Naive thymus-derived CD8-positive, alpha-beta T cell (primary cell): ENCODE results near the gene FKBP1A. TPM values are rescaled to one million over a fixed set of nuclear protein-coding genes. Genes with fewer than 3 reads are reported as not detected.

Source experiments
- ATAC-seq, 2 donors: fragments of 150-1000 bp; cut with Tn5 transposase in 1 of 2; sonication (Bioruptor Pico), chemical (Tn5 transposase) in 1 of 2; 1 replicate in 1 of 2; 2 replicates in 1 of 2; pipeline ENCODE4 v1.10.0; 2021; ENCODE audit warnings: mild to moderate bottlenecking in 2 of 2, moderate library complexity in 2 of 2
- POLR2A ChIA-PET: fragments of 350-600 bp; sonication (Branson Sonifier 250); formaldehyde crosslinking; loops from one replicate; lab custom pipeline; 2021; ENCODE audit warnings: antibody characterized with exemption; lab: Charles Lee
- DNase-seq, 10 donors: peaks; one replicate each; pipeline versions ENCODE4 v3.0.0 to v3.0.0-alpha.2; 2020 to 2022
- H3K27ac Mint-ChIP-seq, 10 donors: one replicate each; pipeline ENCODE4 v1.8.0; 2020 to 2022; ENCODE audit warnings: mild to moderate bottlenecking in 10 of 10, mixed read lengths in 10 of 10, moderate library complexity in 4 of 10, inconsistent platforms in 1 of 10
- H3K27me3 Mint-ChIP-seq, 5 donors: one replicate each; pipeline ENCODE4 v1.8.0; 2021 to 2022; ENCODE audit warnings: mixed read lengths in 5 of 5
- H3K36me3 Mint-ChIP-seq, 3 donors: one replicate each; pipeline ENCODE4 v1.8.0; 2020 to 2022; ENCODE audit warnings: mixed read lengths in 3 of 3, mild to moderate bottlenecking in 2 of 3, inconsistent platforms in 1 of 3
- H3K4me1 Mint-ChIP-seq, 4 donors: one replicate each; pipeline ENCODE4 v1.8.0; 2021 to 2022; ENCODE audit warnings: mixed read lengths in 4 of 4
- H3K4me3 Mint-ChIP-seq, 10 donors: one replicate each; pipeline ENCODE4 v1.8.0; 2020 to 2022; ENCODE audit warnings: mild to moderate bottlenecking in 10 of 10, mixed read lengths in 10 of 10, moderate library complexity in 6 of 10, inconsistent platforms in 1 of 10
- H3K9me3 Mint-ChIP-seq, 9 donors: one replicate each; pipeline ENCODE4 v1.8.0; 2020 to 2022; ENCODE audit warnings: mixed read lengths in 9 of 9, mild to moderate bottlenecking in 3 of 9, inconsistent platforms in 1 of 9, moderate library complexity in 1 of 9
- polyA plus RNA-seq, 3 donors: library from polyadenylated mRNA; unstranded; fragments of 300-500 nt; fragmentation: Illumina TruSeq; gene quantifications; one replicate each; pipeline ENCODE4 v1.2.3, GENCODE V29; 2021
- total RNA-seq, 8 experiments: library from RNA in 2 of 8; stranded (reverse) in 2 of 8; gene quantifications; one replicate each; pipeline ENCODE4 v1.2.3 and lab custom pipeline; 2021 to 2026

The FKBP1A gene
- total and polyA plus RNA-seq, 5 experiments from 2014 or later: 47.2 to 79.4 (median 50.4) TPM

DNA sequence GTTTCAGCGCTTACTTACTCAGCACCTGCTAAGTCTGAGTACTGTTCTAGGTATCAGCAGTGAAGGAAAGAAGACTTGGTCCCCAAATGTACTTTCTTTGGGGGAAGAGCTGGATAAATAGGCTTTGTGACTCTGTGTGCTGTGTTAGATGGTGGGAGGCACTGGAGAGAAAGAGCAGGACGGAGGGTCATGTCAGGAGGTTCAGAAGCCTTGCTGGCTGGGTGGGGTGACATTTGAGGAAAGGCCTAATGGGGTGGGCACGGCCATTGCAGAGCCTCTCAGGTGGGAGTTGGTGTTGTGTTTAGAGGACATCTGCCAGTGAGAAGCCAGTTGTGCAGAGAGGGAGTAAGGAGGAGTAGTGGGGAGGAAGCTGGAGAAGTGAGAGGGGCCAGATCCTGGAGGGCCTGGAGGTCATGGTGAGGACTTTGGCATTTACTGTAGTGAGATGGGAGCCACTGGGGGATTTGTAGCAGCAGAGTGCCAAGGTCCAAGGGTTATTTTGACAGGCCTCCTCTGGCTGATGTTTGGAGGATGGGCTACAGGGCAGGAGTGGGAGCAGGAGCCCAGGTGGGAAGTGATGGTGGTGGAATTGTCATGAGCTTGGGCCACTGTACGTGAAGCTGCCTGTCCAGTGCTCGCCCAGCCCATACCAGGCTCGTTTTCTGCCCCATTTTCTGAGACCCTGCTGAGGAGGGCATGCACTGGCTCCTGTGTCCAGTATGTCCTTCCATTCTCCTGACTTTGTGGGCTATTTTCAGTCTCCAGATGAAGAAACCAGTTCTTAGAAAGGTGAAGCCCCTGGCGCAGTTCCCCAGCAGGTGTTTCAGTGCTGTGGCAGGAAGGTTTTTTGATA lies 64.8 kb downstream of the FKBP1A start:
- Mint-ChIP-seq H3K9me3 (no peaks in the 10 kb centered on the region), H3K27ac (peak overlapping the region in 5 of 10 donors; percentile 73 to 88 (median 79)), H3K36me3 (peaks cover 0 to 15% (median 2%) of the 10 kb centered on the region in 3 donors), H3K27me3 (no peaks in the 10 kb centered on the region), H3K4me1 (peaks cover 0 to 42% (median 31%) of the 10 kb centered on the region in 4 donors), H3K4me3 (peak overlapping the region in 5 of 10 donors; percentile 5 to 36 (median 30))
- POLR2A ChIA-PET: interaction anchor here (1.1 kb wide), 1 partner anchor 65 kb away, joined by 4 read pairs; the partner anchor contains the start of gene FKBP1A
- DNase-seq (no peak), ATAC-seq (no peak)

DNA sequence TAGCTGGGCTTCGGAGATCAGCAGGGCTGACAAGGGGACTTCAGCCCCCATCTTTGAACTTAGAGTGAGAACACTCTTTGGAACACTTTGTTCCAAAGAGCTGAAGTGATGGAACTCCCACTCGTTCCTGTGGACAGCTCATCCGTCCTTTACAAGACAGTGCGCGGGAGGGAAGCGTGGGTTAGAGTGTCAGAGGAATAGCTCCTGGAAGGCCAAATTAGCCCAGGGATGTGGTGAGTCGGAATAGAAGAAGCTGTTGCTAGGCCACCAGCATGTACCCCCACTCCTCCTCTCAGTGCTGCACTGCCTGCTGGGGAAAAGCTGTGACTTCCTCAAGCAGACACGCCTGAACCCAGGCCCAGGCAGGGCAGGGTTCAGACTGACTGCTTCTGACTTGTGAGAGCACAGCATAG lies 65.6 kb downstream of the FKBP1A start:
- Mint-ChIP-seq H3K4me3 (peak overlapping the region in 2 of 10 donors; percentile 30 to 42), H3K27ac (peak overlapping the region in 2 of 10 donors; percentile 73 to 88), H3K36me3 (peaks cover 0 to 10% (median 0%) of the 10 kb centered on the region in 3 donors), H3K27me3 (no peaks in the 10 kb centered on the region), H3K9me3 (no peaks in the 10 kb centered on the region), H3K4me1 (peaks cover 0 to 42% (median 30%) of the 10 kb centered on the region in 4 donors)
- POLR2A ChIA-PET: interaction anchor here (2.7 kb wide), 1 partner anchor 65 kb away, joined by 24 read pairs; the partner anchor contains the start of gene FKBP1A
- ATAC-seq (no peak), DNase-seq (no peak)

GRCh38 chr20:1326031-1326930 lies 66.6 kb downstream of the FKBP1A start:
- peaks cover 0 to 5% (median 0%) of the 10 kb centered on the region in 3 donors for H3K36me3 Mint-ChIP-seq

GRCh38 chr20:1325173-1326030 lies 67.5 kb downstream of the FKBP1A start:
- ATAC-seq (peak; percentile 83 to 89), DNase-seq (peak; percentile 97 to 100 (median 99))
- Mint-ChIP-seq H3K27ac (no peak overlapping the region), H3K4me3 (no peak overlapping the region), H3K4me1 (peaks cover 0 to 27% (median 19%) of the 10 kb centered on the region in 4 donors), H3K36me3 (no peaks in the 10 kb centered on the region), H3K27me3 (no peaks in the 10 kb centered on the region), H3K9me3 (no peaks in the 10 kb centered on the region)
- POLR2A ChIA-PET: interaction anchor here (0.9 to 2.7 kb wide), 7 partner anchors 11 to 141 kb away, joined by 3 to 24 read pairs (median 5); partner anchors contain the start of genes FKBP1A and NSFL1C

More at GRCh38 chr20:1326031-1326930, 66.6 kb downstream of the FKBP1A start:
- Mint-ChIP-seq H3K9me3 (no peaks in the 10 kb centered on the region), H3K4me3 (no peak overlapping the region), H3K27me3 (no peaks in the 10 kb centered on the region), H3K4me1 (peaks cover 0 to 36% (median 27%) of the 10 kb centered on the region in 4 donors), H3K27ac (no peak overlapping the region)
- DNase-seq (no peak), ATAC-seq (no peak)
- POLR2A ChIA-PET: interaction anchor here (0.9 to 2.7 kb wide), 7 partner anchors 10 to 140 kb away, joined by 3 to 24 read pairs (median 5); partner anchors contain the start of genes FKBP1A and NSFL1C

GRCh38 chr20:1324598-1325172 lies 68.2 kb downstream of the FKBP1A start:
- POLR2A ChIA-PET: interaction anchor here (1.0 to 2.7 kb wide), 5 partner anchors 12 to 112 kb away, joined by 4 to 24 read pairs (median 5); partner anchors contain the start of gene FKBP1A
- ATAC-seq: peak in 1 of 2 donors; percentile 12
- H3K36me3 Mint-ChIP-seq: no peaks in the 10 kb centered on the region
- no peak overlapping the region for H3K27ac Mint-ChIP-seq
- H3K9me3 Mint-ChIP-seq: no peaks in the 10 kb centered on the region
- peak in 2 of 10 donors; percentile 12 to 41 for DNase-seq
- peaks cover 0 to 20% (median 14%) of the 10 kb centered on the region in 4 donors for H3K4me1 Mint-ChIP-seq
- H3K4me3 Mint-ChIP-seq: no peak overlapping the region
- no peaks in the 10 kb centered on the region for H3K27me3 Mint-ChIP-seq

DNA sequence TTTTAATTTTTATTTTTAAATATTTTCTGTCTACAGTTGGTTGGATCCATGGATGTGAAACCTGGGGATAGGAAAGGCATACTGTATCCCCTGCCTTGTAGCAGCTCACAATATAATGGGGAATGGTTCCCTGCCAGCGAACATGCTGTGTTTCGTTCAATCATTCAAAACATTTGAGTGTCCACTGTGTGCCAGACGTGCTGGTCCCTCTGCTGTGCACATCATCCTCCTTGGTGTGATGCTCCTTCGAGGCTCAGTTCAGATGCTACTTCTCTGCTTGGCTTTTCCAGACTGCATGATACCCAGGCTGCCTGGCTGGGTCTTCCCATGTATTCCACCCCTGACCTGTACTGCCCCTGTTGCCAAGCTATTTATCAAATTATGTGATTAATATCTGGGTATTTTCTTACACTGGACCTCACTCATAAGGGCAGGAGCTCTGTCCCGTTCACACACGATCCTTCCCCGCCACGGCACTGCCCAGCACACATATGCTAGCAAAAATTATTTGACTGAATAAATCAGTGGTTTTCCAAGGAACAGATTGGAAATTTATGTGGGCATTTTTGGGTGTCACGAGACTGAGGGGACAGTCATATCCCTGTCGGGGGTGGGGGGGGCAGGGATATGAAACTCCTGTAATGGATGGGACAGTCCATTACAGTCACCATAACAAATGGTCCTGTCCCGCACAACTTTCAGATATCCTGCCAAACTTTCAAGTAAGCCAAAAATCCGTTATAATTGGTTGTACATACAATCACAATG lies 68.8 kb downstream of the FKBP1A start:
- Mint-ChIP-seq H3K27me3 (no peaks in the 10 kb centered on the region), H3K4me3 (peak overlapping the region in 5 of 10 donors; percentile 11 to 57 (median 26)), H3K27ac (peak overlapping the region in 4 of 10 donors; percentile 58 to 84 (median 75)), H3K9me3 (no peaks in the 10 kb centered on the region), H3K4me1 (peaks cover 0 to 13% (median 8%) of the 10 kb centered on the region in 4 donors), H3K36me3 (no peaks in the 10 kb centered on the region)
- POLR2A ChIA-PET: no interaction called here
- DNase-seq (no peak), ATAC-seq (no peak)

DNA sequence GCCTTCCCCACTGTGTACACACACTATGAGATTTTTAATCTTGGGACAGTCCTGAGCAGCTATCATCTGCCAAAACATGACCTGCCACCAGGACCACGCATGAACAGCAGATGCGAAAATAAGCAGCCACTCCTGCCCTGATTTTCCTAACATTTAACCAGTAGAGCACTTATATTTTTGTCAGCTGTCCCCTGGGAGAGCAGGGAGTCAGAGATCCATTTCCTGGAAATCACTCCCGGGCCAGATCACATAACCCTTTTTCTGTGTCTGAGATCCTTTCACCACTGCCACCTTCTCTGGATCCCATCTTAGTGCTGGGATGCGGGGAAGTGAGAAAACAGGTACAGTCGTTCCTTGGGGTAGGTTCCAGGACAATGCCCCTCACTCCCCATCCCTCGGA lies 69.6 kb downstream of the FKBP1A start:
- Mint-ChIP-seq H3K9me3 (no peaks in the 10 kb centered on the region), H3K36me3 (no peaks in the 10 kb centered on the region), H3K27ac (peak overlapping the region in 8 of 10 donors; percentile 15 to 92 (median 42)), H3K4me1 (peaks cover 0 to 11% (median 6%) of the 10 kb centered on the region in 4 donors), H3K4me3 (peak overlapping the region in 4 of 10 donors; percentile 4 to 37 (median 24)), H3K27me3 (no peaks in the 10 kb centered on the region)
- POLR2A ChIA-PET: no interaction called here
- DNase-seq: no peak
- ATAC-seq: no peak

DNA sequence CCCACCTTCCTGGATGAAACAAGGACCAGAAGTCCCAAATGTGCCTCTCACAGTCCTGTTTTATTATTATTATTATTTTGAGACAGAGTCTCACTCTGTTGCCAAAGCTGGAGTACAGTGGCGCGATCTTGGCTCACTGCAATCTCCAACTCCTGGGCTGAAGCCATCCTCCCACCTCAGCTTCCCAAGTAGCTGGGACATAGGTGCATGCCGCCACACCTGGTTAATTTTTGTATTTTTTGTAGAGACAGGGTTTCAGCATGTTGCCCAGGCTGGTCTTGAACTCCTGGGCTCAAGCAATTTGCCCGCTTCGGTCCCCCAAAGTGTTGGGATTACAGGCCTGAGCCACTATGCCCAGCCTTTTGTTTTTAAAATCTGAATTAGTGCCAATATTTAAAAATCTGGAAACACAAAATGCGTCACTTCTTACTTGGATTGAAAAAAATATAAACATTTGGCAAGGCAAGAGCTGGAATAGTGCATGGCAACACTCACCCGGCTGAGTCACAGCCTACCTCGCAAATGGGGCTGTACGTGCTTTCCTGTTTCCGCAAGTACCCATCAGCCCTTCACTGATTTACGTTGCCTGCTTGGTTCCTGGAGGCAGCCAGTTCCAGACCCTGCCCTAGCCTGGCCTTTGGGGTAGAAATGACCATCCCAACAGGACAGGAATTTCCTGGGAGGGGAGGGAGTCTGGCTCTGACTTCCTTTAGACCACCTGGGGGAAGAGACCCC lies 70.2 kb downstream of the FKBP1A start:
- no peak for ATAC-seq
- H3K4me1 Mint-ChIP-seq: peaks cover 4 to 9% (median 7%) of the 10 kb centered on the region in 4 donors
- no peaks in the 10 kb centered on the region for H3K36me3 Mint-ChIP-seq
- no peaks in the 10 kb centered on the region for H3K9me3 Mint-ChIP-seq
- DNase-seq: no peak
- H3K27me3 Mint-ChIP-seq: no peaks in the 10 kb centered on the region
- peak overlapping the region in 8 of 10 donors; percentile 34 to 92 (median 45) for H3K27ac Mint-ChIP-seq
- POLR2A ChIA-PET: interaction anchor here (0.6 to 1.2 kb wide), 2 partner anchors 9 to 69 kb away, joined by 3 to 5 read pairs; no protein-coding TSS in a partner anchor
- H3K4me3 Mint-ChIP-seq: peak overlapping the region in 2 of 10 donors; percentile 19 to 37

GRCh38 chr20:1321654-1321939 lies 71.3 kb downstream of the FKBP1A start:
- Mint-ChIP-seq H3K36me3 (no peaks in the 10 kb centered on the region), H3K27ac (peak overlapping the region in 3 of 10 donors; percentile 28 to 92 (median 69)), H3K27me3 (no peaks in the 10 kb centered on the region), H3K9me3 (no peaks in the 10 kb centered on the region), H3K4me1 (peaks cover 4 to 13% (median 9%) of the 10 kb centered on the region in 4 donors), H3K4me3 (no peak overlapping the region)
- POLR2A ChIA-PET: interaction anchor here (1.2 kb wide), 1 partner anchor 8 kb away, joined by 3 read pairs; no protein-coding TSS in a partner anchor
- ATAC-seq (no peak), DNase-seq (no peak)
